Measurements from ENCODE around the gene MAP1LC3B.
"Not testable (repeated sequence)": the region's sequence is repeated elsewhere in the genome, so short reads cannot be mapped to it uniquely, and the experiment has no call there.

The MAP1LC3B gene

GRCh38 chr16:87360862-87361610 is 31.1 kb upstream of the MAP1LC3B start:
- no peak for DNase-seq (ENCODE audit: low read depth)

- DNase-seq (ENCODE audit: low read depth): no peak
Observed at GRCh38 chr16:87361916-87362619, 30.1 kb upstream of the MAP1LC3B start.

- not testable (repeated sequence) for DNase-seq (ENCODE audit: low read depth)
Observed at GRCh38 chr16:87362828-87363559, 29.1 kb upstream of the MAP1LC3B start.

- no peak for DNase-seq (ENCODE audit: low read depth)
Observed at GRCh38 chr16:87363771-87364455, 28.2 kb upstream of the MAP1LC3B start.

GRCh38 chr16:87365021-87365713 is 27.0 kb upstream of the MAP1LC3B start:
- DNase-seq (ENCODE audit: low read depth): no peak

- DNase-seq (ENCODE audit: low read depth): no peak
Observed at GRCh38 chr16:87366288-87366687, 25.8 kb upstream of the MAP1LC3B start.

GRCh38 chr16:87366930-87367329 is 25.2 kb upstream of the MAP1LC3B start:
- DNase-seq (ENCODE audit: low read depth): no peak

- no peak for DNase-seq (ENCODE audit: low read depth)
Observed at GRCh38 chr16:87367529-87367928, 24.6 kb upstream of the MAP1LC3B start.

- DNase-seq (ENCODE audit: low read depth): no peak
Observed at GRCh38 chr16:87368029-87368770, 23.9 kb upstream of the MAP1LC3B start.

GRCh38 chr16:87369117-87369765 is 22.9 kb upstream of the MAP1LC3B start:
- no peak for DNase-seq (ENCODE audit: low read depth)

- DNase-seq (ENCODE audit: low read depth): no peak
Observed at GRCh38 chr16:87369796-87370719, 22.1 kb upstream of the MAP1LC3B start.

GRCh38 chr16:87371261-87371866 is 20.8 kb upstream of the MAP1LC3B start:
- no peak for DNase-seq (ENCODE audit: low read depth)

- no peak for DNase-seq (ENCODE audit: low read depth)
Observed at GRCh38 chr16:87372305-87372704, 19.8 kb upstream of the MAP1LC3B start.

- DNase-seq (ENCODE audit: low read depth): no peak
Observed at GRCh38 chr16:87374313-87374712, 17.8 kb upstream of the MAP1LC3B start.

GRCh38 chr16:87375426-87376135 is 16.6 kb upstream of the MAP1LC3B start:
- no peak for DNase-seq (ENCODE audit: low read depth)

- DNase-seq (ENCODE audit: low read depth): no peak
Observed at GRCh38 chr16:87376660-87377059, 15.5 kb upstream of the MAP1LC3B start.

- not testable (repeated sequence) for DNase-seq (ENCODE audit: low read depth)
Observed at GRCh38 chr16:87379312-87379752, 12.8 kb upstream of the MAP1LC3B start.

- DNase-seq (ENCODE audit: low read depth): no peak
Observed at GRCh38 chr16:87380403-87380802, 11.7 kb upstream of the MAP1LC3B start.
